HepG2 (cell line): ENCODE measurements around the gene AKAP8L. TPM values are rescaled to one million over a fixed set of nuclear protein-coding genes. Genes with fewer than 3 reads are reported as not detected.

Experiments
- AFF4 ChIP-seq: sonication (generic); formaldehyde crosslinking; IDR thresholded peaks from 2 replicates; pipeline ENCODE4 v1.4.0; 2020; ENCODE audit warnings: missing genetic modification reagents
- AGO2 ChIP-seq: fragments of 200-400 bp; formaldehyde crosslinking; optimal IDR thresholded peaks from 2 replicates; pipeline ENCODE3; 2017; ENCODE audit warnings: mild to moderate bottlenecking, low read depth, low read length, moderate library complexity
- BHLHE40 ChIP-seq: IDR thresholded peaks from 2 replicates; pipeline ENCODE4 v1.6.1; 2011; ENCODE audit warnings: low read length, improper control_type of control experiment
- DRAP1 ChIP-seq: IDR thresholded peaks from 2 replicates; pipeline ENCODE4 v1.6.1; 2016; ENCODE audit warnings: missing genetic modification reagents, missing compliant biosample characterization
- HINFP ChIP-seq: sonication (generic); formaldehyde crosslinking; IDR thresholded peaks from 2 replicates; pipeline ENCODE4 v1.4.0; 2020; ENCODE audit warnings: low read depth, mild to moderate bottlenecking, missing genetic modification reagents
- HMGXB4 ChIP-seq, 2 experiments: sonication (generic) in 1 of 2; formaldehyde crosslinking in 1 of 2; IDR thresholded peaks; 2 replicates each; pipeline versions ENCODE4 v1.4.0 to v1.6.1; 2018 to 2020; ENCODE audit warnings: missing genetic modification reagents in 2 of 2, borderline replicate concordance in 1 of 2, low read depth in 1 of 2, mild to moderate bottlenecking in 1 of 2, missing biosample characterization in 1 of 2
- ISL2 ChIP-seq: sonication (generic); formaldehyde crosslinking; IDR thresholded peaks from 2 replicates; pipeline ENCODE4 v1.5.0; 2020; ENCODE audit warnings: missing genetic modification reagents
- MAFF ChIP-seq: IDR thresholded peaks from 2 replicates; pipeline ENCODE4 v1.6.1; 2011; ENCODE audit warnings: low read depth, low read length, improper control_type of control experiment
- MAFG ChIP-seq: sonication (generic); formaldehyde crosslinking; IDR thresholded peaks from 2 replicates; pipeline ENCODE4 v1.5.1; 2020; ENCODE audit warnings: mild to moderate bottlenecking, missing genetic modification reagents
- TFDP2 ChIP-seq: sonication (generic); formaldehyde crosslinking; IDR thresholded peaks from 2 replicates; pipeline ENCODE4 v1.4.0; 2020; ENCODE audit warnings: missing genetic modification reagents
- ZNF12 ChIP-seq: sonication (generic); formaldehyde crosslinking; IDR thresholded peaks from 2 replicates; pipeline ENCODE4 v1.5.0; 2020; ENCODE audit warnings: missing genetic modification reagents
- ZNF276 ChIP-seq: sonication (generic); formaldehyde crosslinking; IDR thresholded peaks from 2 replicates; pipeline ENCODE4 v1.4.0; 2020; ENCODE audit warnings: mild to moderate bottlenecking, low read depth, missing genetic modification reagents
- ZNF430 ChIP-seq: sonication (generic); formaldehyde crosslinking; IDR thresholded peaks from 2 replicates; pipeline ENCODE4 v1.9.0; 2021; ENCODE audit warnings: mild to moderate bottlenecking, missing genetic modification reagents
- ZNF530 ChIP-seq: sonication (generic); formaldehyde crosslinking; IDR thresholded peaks from 2 replicates; pipeline ENCODE4 v1.5.0; 2020; ENCODE audit warnings: low read depth, mild to moderate bottlenecking, missing genetic modification reagents
- ZNF570 ChIP-seq: sonication (generic); formaldehyde crosslinking; IDR thresholded peaks from 2 replicates; pipeline ENCODE4 v1.4.0; 2020; ENCODE audit warnings: mild to moderate bottlenecking, missing genetic modification reagents, borderline replicate concordance
- ZNF629 ChIP-seq: sonication (generic); formaldehyde crosslinking; conservative IDR thresholded peaks from 2 replicates; pipeline ENCODE4 v1.5.0; 2020; ENCODE audit warnings: missing genetic modification reagents
- ZNF816 ChIP-seq: sonication (generic); formaldehyde crosslinking; IDR thresholded peaks from 2 replicates; pipeline ENCODE4 v1.8.0; 2022; ENCODE audit warnings: missing genetic modification reagents, mild to moderate bottlenecking, borderline replicate concordance
- polyA plus RNA-seq, 8 experiments: library from polyadenylated mRNA; depleted of rRNA in 3 of 8; stranded (reverse) in 7 of 8; unstranded in 1 of 8; fragments of >200 nt; fragmentation: Illumina TruSeq in 4 of 8; extraction: Trizol in 4 of 8; gene quantifications; 2 replicates each; pipeline versions ENCODE4 v1.2.1 to v1.2.3, GENCODE V29; 2011 to 2016; ENCODE audit warnings: low read depth in 4 of 8, missing spikeins in 1 of 8, mixed read lengths in 1 of 8; ENCODE audit not compliant: insufficient read depth in 1 of 8
- total RNA-seq, 5 experiments: library from RNA; depleted of rRNA; stranded (reverse); fragments of >200 nt; fragmentation: Illumina TruSeq; extraction: Trizol; gene quantifications; 2 replicates each; pipeline ENCODE4 v1.2.3, GENCODE V29; 2016; ENCODE audit warnings: low read depth in 1 of 5

The AKAP8L gene
- total and polyA plus RNA-seq, 2 of the 13 experiments (the other 11 are each of a cell fraction or from before 2014, with no cell fraction given): 48.2 to 49.6 TPM

- TF ChIP-seq AFF4 (CRISPR knock-in tag) (no peak), ZNF530 (CRISPR knock-in tag) (no peak), ZNF430 (peak; percentile 70; the same call in 1 of the 2 replicates), HMGXB4 (CRISPR knock-in tag; IDR thresholded peaks at IDR 0.05; ENCODE audit: borderline replicate concordance in 1 of 2, low read depth in 1 of 2) (peak in 1 of 2 experiments; percentile 87; a peak in 2 of 4 replicates), TFDP2 (CRISPR knock-in tag) (peak; percentile 37; the same call in 1 of the 2 replicates), ZNF629 (no peak), MAFG (no peak), ISL2 (CRISPR knock-in tag) (peak; percentile 77), ZNF276 (CRISPR knock-in tag) (peak; percentile 62; the same call in 1 of the 2 replicates), AGO2 (peak; percentile 92), BHLHE40 (0 out of 2 replicates have a peak, but pooled peaks have one; percentile 3), ZNF12 (CRISPR knock-in tag) (no peak), HINFP (CRISPR knock-in tag) (0 out of 2 replicates have a peak, but pooled peaks have one; percentile 32), ZNF570 (CRISPR knock-in tag) (no peak), ZNF816 (CRISPR knock-in tag) (no peak), DRAP1 (CRISPR knock-in tag) (peak; percentile 70), MAFF (no peak)
These were observed at the start of gene AKAP8L (continued) for GRCh38 chr19:15418579-15419412.
